ENCODE results near the gene OR10X1.

DNA sequence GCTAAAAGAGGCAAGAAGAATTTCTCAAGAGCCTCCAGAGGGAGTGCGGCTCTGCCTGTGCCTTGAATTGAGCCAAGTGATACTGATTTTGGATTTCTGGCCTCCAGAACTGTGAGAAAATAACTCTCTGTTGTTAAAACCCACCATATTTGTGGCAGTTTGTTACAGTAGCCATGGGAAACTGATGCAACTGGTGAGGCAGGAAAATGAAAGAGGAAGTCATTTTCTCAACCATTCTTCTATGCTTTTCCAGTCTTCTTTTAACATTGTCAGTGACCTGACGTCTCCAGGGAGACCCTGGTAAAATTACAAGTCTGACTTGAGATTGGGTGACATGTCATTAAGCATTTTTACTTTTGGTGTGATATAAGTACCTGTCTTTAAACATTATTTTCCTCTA, 15.1 kb downstream of the OR10X1 start:
- TF ChIP-seq, protein P1, sequence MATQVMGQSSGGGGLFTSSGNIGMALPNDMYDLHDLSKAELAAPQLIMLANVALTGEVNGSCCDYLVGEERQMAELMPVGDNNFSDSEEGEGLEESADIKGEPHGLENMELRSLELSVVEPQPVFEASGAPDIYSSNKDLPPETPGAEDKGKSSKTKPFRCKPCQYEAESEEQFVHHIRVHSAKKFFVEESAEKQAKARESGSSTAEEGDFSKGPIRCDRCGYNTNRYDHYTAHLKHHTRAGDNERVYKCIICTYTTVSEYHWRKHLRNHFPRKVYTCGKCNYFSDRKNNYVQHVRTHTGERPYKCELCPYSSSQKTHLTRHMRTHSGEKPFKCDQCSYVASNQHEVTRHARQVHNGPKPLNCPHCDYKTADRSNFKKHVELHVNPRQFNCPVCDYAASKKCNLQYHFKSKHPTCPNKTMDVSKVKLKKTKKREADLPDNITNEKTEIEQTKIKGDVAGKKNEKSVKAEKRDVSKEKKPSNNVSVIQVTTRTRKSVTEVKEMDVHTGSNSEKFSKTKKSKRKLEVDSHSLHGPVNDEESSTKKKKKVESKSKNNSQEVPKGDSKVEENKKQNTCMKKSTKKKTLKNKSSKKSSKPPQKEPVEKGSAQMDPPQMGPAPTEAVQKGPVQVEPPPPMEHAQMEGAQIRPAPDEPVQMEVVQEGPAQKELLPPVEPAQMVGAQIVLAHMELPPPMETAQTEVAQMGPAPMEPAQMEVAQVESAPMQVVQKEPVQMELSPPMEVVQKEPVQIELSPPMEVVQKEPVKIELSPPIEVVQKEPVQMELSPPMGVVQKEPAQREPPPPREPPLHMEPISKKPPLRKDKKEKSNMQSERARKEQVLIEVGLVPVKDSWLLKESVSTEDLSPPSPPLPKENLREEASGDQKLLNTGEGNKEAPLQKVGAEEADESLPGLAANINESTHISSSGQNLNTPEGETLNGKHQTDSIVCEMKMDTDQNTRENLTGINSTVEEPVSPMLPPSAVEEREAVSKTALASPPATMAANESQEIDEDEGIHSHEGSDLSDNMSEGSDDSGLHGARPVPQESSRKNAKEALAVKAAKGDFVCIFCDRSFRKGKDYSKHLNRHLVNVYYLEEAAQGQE (IDR thresholded peaks at IDR 0.05; ENCODE audit: borderline replicate concordance) = no peak
- TF ChIP-seq, protein P2, sequence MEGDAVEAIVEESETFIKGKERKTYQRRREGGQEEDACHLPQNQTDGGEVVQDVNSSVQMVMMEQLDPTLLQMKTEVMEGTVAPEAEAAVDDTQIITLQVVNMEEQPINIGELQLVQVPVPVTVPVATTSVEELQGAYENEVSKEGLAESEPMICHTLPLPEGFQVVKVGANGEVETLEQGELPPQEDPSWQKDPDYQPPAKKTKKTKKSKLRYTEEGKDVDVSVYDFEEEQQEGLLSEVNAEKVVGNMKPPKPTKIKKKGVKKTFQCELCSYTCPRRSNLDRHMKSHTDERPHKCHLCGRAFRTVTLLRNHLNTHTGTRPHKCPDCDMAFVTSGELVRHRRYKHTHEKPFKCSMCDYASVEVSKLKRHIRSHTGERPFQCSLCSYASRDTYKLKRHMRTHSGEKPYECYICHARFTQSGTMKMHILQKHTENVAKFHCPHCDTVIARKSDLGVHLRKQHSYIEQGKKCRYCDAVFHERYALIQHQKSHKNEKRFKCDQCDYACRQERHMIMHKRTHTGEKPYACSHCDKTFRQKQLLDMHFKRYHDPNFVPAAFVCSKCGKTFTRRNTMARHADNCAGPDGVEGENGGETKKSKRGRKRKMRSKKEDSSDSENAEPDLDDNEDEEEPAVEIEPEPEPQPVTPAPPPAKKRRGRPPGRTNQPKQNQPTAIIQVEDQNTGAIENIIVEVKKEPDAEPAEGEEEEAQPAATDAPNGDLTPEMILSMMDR (IDR thresholded peaks at IDR 0.05; ENCODE audit: poor library complexity, severe bottlenecking) = no peak
- TF ChIP-seq SMC3 (conservative IDR thresholded peaks at IDR 0.05; ENCODE audit: poor library complexity) (no peak), TAF1 (IDR thresholded peaks at IDR 0.05; ENCODE audit: low read depth) (no peak), EP300 (conservative IDR thresholded peaks at IDR 0.05; ENCODE audit: poor library complexity, severe bottlenecking) (no peak), EZH2 (IDR thresholded peaks at IDR 0.05; ENCODE audit: borderline replicate concordance, insufficient read depth, low read length, poor library complexity, severe bottlenecking) (no peak), MXI1 (conservative IDR thresholded peaks at IDR 0.05; ENCODE audit: poor library complexity, severe bottlenecking) (no peak), POLR2AphosphoS5 (IDR thresholded peaks at IDR 0.05) (no peak), RAD21 (conservative IDR thresholded peaks at IDR 0.05) (no peak)

Measured in neural cell (in vitro differentiated cells).